Stimulated activated CD8-positive, alpha-beta memory T cell treated with anti-CD3 and anti-CD28 coated beads, Interleukin-12 subunit alpha, Interleukin-12 subunit beta, amount 100 ng/mL, for 24 hours (primary cell): ENCODE results near the gene CEP250.

ENCODE experiments used
- DNase-seq: peaks from one replicate; pipeline ENCODE4 v3.0.0-alpha.2; 2020; ENCODE audit errors: extremely low read depth

CEP250 gene

GRCh38 chr20:35562541-35563110 is 107.2 kb downstream of the CEP250 start:
- no peak for DNase-seq

DNA sequence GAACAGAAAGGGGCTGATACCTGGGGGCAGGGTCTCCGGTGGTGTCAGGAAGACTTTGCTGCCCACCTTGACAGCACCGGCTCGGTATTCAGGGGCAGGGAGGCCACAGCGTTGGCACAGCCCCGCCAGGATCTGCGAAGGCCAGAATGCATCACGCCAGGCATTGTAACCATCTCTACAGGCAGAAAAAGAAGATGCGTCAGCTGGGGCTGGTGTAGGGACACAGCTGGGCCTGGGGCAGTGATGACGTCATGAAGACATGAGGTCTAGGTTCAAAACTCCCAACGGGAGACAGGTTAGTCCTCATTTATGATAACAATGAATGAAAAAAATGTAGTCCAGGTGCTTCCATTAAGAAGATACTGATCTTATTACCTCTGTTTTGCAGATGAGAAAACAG is 108.4 kb downstream of the CEP250 start:
- DNase-seq: no peak

- DNase-seq: no peak
Observed at GRCh38 chr20:35564905-35565304, 109.5 kb downstream of the CEP250 start.

DNA sequence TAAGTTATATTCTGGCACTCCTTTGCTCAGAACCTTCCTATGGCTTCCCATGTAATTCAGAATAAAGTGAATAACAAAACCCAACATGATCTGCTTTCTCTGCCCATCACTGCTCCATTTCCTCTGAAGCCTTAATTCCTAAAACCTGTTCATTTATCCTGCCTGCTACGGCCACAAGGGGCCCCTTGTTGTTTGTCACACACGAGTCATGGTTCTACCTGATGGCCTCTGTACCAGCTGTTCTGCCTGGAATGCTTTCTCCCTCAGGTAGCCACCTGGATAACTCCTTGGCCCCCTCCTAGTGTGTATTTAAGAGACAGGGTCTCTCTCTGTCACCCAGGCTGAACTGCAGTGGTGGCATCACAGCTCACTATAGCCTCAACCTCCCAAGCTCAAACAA is 113.2 kb downstream of the CEP250 start:
- DNase-seq: no peak
